HG03558 (cell line): ENCODE measurements around the gene NUDCD3.

Source experiments
- ATAC-seq: cut with Tn5 transposase; IDR thresholded peaks from one replicate; pipeline ENCODE4 v1.9.1; 2021; ENCODE audit warnings: moderate number of reproducible peaks; ENCODE audit not compliant: unreplicated experiment; ENCODE audit errors: extremely low read depth

The NUDCD3 gene

DNA sequence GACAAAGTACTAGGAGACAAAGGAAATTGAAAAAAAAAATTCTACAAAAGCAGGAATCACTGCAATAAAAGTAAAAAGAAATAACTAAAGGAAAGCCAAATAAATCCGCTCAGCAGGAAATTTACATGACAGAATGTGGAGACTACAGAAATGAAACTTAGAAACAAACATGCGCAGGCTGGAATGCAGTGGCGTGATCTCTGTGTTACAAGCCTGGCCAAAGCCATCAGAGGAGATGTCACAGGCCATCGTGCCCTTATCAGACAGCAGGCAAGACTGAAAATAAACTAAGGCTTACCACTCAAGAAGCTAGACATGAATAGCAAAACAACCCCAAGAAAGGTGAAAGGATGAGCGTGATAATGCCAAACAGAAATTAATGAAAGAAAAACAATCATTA lies 158.8 kb downstream of the NUDCD3 start:
- no peak for ATAC-seq

DNA sequence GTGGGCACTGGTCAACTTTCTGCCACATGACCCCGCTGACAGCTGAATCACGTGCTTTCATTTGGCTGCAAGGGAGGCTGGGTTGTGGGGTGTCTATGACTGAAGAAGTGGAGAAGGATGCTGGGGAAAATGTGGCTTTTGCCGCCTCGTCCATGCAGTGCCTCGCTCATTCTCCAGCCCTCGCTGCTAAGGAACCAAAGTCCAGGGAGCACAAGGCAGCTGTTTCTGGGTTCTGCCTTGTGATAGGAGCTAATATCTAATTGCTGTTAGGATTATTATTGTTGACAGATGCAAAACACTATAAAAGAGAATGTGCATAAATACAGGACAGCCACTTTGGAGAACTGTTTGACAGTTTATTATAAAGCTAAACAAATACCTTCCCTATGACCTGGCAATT lies 160.1 kb downstream of the NUDCD3 start:
- ATAC-seq = no peak

DNA sequence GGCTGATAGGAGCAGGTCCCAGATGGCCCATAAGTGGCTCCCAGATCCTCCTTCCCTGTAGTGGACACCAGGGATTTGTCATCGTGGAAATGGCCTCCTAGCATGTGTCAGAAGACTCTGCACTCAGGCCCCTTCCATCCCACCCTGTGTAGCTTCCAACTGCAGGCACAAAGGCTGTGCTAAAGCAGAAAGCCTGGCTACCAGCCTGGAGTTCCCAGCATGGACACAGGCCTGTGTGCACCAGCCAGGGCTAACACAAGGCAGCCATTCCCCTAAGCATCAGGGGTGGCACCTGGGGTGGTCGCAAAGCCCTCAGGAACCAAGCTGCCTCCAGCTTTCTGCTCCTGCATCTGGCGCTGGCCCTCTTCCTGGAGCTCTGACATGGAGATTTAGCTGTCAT lies 160.6 kb downstream of the NUDCD3 start:
- no peak for ATAC-seq
